T-helper 22 cell (primary cell): ENCODE results near the gene DPYSL4.

Experiments used
- DNase-seq: peaks from one replicate; pipeline ENCODE4 v3.0.0-alpha.2; 2020; ENCODE audit warnings: low read depth

DPYSL4 gene

GRCh38 chr10:132196178-132197113 lies 9.7 kb downstream of the DPYSL4 start:
- no peak for DNase-seq

GRCh38 chr10:132197271-132198067 lies 10.7 kb downstream of the DPYSL4 start:
- DNase-seq = no peak

- DNase-seq = no peak
Measured at GRCh38 chr10:132198068-132198370, 11.3 kb downstream of the DPYSL4 start.

GRCh38 chr10:132198381-132199181 lies 11.8 kb downstream of the DPYSL4 start:
- DNase-seq = no peak

GRCh38 chr10:132199268-132199853 lies 12.6 kb downstream of the DPYSL4 start:
- no peak for DNase-seq

- no peak for DNase-seq
Measured at GRCh38 chr10:132199854-132200311, 13.1 kb downstream of the DPYSL4 start.

- no peak for DNase-seq
Measured at GRCh38 chr10:132200344-132201110, 13.8 kb downstream of the DPYSL4 start.

- DNase-seq = no peak
Measured at GRCh38 chr10:132201111-132201969, 14.6 kb downstream of the DPYSL4 start.

GRCh38 chr10:132202070-132202970 lies 15.6 kb downstream of the DPYSL4 start:
- DNase-seq = no peak

GRCh38 chr10:132203256-132204077 lies 16.7 kb downstream of the DPYSL4 start:
- no peak for DNase-seq

- no peak for DNase-seq
Measured at GRCh38 chr10:132204078-132204780, 17.5 kb downstream of the DPYSL4 start.

- no peak for DNase-seq
Measured at GRCh38 chr10:132204781-132205473, 18.2 kb downstream of the DPYSL4 start.

GRCh38 chr10:132205650-132206376 lies 19.1 kb downstream of the DPYSL4 start:
- DNase-seq = no peak

- no peak for DNase-seq
Measured at GRCh38 chr10:132206377-132206745, 19.6 kb downstream of the DPYSL4 start.

GRCh38 chr10:132206806-132207535 lies 20.2 kb downstream of the DPYSL4 start:
- DNase-seq = no peak
